Esophagus (tissue), 2 donors: ENCODE results near the gene ZNF273. TPM values are rescaled to one million over a fixed set of nuclear protein-coding genes. Genes with fewer than 3 reads are reported as not detected.

Source experiments
- H3K27ac ChIP-seq, 2 donors: one replicate each; pipeline ENCODE4 v1.5.1; 2013; ENCODE audit warnings: low read depth in 2 of 2, mild to moderate bottlenecking in 2 of 2, inconsistent platforms in 1 of 2, low read length in 1 of 2, moderate library complexity in 1 of 2
- H3K27me3 ChIP-seq, 2 donors: one replicate each; pipeline ENCODE4 v1.6.1; 2013; ENCODE audit warnings: low read length in 2 of 2, control low read depth in 1 of 2, mild to moderate bottlenecking in 1 of 2; ENCODE audit not compliant: insufficient read depth in 2 of 2, control insufficient read depth in 1 of 2
- H3K36me3 ChIP-seq, 2 donors: one replicate each; pipeline ENCODE4 v1.6.1; 2013; ENCODE audit warnings: low read length in 1 of 2; ENCODE audit not compliant: control insufficient read depth in 2 of 2, insufficient read depth in 2 of 2
- H3K4me1 ChIP-seq, 2 donors: one replicate each; pipeline ENCODE4 v1.6.1; 2013; ENCODE audit warnings: low read length in 1 of 2; ENCODE audit not compliant: control insufficient read depth in 2 of 2, insufficient read depth in 2 of 2
- H3K4me3 ChIP-seq, 2 donors: one replicate each; pipeline ENCODE4 v1.5.1; 2013; ENCODE audit warnings: low read length in 2 of 2, mild to moderate bottlenecking in 2 of 2, low read depth in 1 of 2, moderate library complexity in 1 of 2
- H3K9me3 ChIP-seq, 2 donors: one replicate each; pipeline ENCODE4 v1.6.1; 2013; ENCODE audit warnings: mild to moderate bottlenecking in 2 of 2, low read depth in 1 of 2, low read length in 1 of 2, moderate library complexity in 1 of 2; ENCODE audit not compliant: control insufficient read depth in 2 of 2, insufficient read depth in 1 of 2
- WGBS, 2 donors: extraction: QIAGEN DNeasy Blood & Tissue Kit; methylation state at CpG; one replicate each; pipeline ENCODE4 v1.1.7; 2013; 5-methylcytosine and 5-hydroxymethylcytosine counted together
- polyA plus RNA-seq, 2 donors: library from polyadenylated mRNA; stranded (reverse); fragments of 200-250 nt; gene quantifications; one replicate each; pipeline ENCODE4 v1.2.3, GENCODE V29; 2013
- donor health status: healthy with polysubstance abuse.
- donor health status: Bipolar disorder and iron deficiency.

Gene ZNF273
- polyA plus RNA-seq, 2 donors, result 5.8 to 24.5 TPM

DNA sequence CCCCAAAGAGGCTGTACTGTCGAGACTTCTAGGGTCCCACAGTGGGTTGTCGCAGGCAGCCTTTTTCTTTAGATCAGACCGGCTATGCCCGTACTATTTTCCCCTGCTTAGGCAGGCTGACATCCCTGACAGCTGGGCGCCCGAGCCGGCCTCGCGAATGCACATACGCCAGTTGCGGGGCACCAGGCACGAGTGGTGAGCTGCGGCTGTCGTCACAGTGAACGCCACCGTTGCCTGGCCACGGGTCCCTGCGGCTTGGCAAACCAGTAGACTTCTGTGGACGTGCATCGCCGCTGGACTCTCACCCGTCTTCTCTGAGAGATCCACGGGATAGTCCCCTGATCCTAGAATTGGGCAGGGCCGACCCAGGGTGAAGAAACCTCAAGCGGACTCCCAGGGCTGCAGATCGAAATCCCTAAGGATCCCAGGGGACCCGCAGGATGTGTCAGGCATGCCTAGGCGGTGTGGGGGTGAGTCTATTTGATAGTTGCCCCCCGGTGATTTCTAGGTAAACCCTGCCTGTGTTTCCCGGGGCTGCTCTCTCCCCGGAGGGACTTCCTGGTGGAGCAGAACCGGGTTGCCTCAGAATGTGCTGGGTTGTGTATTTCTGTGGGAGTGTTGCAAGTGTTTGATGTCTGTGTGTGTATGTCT, 33.0 kb upstream of the ZNF273 start:
- H3K27ac ChIP-seq, result no peak overlapping the region
- no peak overlapping the region for H3K4me3 ChIP-seq
- no peaks in the 10 kb centered on the region for H3K36me3 ChIP-seq
- H3K9me3 ChIP-seq, result peaks cover 4 to 8% of the 10 kb centered on the region in 2 donors
- no peaks in the 10 kb centered on the region for H3K4me1 ChIP-seq
- no peaks in the 10 kb centered on the region for H3K27me3 ChIP-seq
- WGBS, 2 donors, result 92 to 95% methylated on average over 32 of the region's 32 CpGs

DNA sequence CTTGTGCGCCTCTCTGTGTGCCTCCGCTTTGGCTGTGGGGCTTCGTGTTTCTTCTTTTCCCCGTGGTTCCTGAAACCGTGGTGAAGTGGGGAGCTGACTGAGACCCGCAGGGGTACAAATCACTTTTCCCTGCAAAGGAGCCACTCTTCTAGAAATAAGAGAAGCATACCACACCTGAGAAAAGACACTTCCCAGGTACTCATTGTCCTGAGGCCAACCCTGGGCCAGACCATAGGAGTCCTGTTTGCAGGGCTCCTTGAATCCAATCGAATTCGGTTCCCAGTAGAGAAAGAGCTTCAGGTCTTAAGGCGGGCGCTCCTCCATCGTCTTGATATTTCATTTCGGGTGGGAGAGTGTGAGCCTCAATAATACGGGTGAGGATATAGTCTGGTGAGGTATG, 32.4 kb upstream of the ZNF273 start:
- WGBS, 2 donors, result 95 to 96% methylated on average over 13 of the region's 13 CpGs
- no peaks in the 10 kb centered on the region for H3K36me3 ChIP-seq
- H3K4me1 ChIP-seq, result no peaks in the 10 kb centered on the region
- peaks cover 4 to 13% of the 10 kb centered on the region in 2 donors for H3K9me3 ChIP-seq
- H3K27me3 ChIP-seq, result no peaks in the 10 kb centered on the region
- no peak overlapping the region for H3K4me3 ChIP-seq
- H3K27ac ChIP-seq, result no peak overlapping the region

DNA sequence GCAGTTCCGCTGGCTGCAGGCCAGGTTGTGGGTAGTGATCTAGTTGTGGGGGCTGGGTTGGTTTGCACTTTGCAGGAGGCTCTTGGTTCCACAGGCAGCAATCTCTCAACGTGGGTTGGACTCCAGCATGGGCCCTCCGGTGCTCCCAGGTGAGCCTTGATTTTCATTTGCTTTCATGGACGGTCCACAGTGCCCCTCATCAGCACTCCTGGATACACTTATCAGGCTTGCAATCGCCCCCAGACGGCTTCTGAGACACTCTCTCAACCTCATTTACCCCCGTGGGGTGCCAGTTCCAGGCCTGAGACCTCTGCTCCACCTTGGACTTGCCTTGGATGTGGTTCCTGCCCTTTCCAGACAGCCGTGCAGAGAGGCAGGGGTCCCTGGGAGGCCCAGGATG, 31.3 kb upstream of the ZNF273 start:
- WGBS, 2 donors, result 71 to 82% methylated on average over 8 of the region's 8 CpGs
- Histone ChIP-seq H3K27ac (no peak overlapping the region), H3K36me3 (no peaks in the 10 kb centered on the region), H3K4me1 (no peaks in the 10 kb centered on the region), H3K9me3 (peaks cover 4 to 15% of the 10 kb centered on the region in 2 donors), H3K27me3 (no peaks in the 10 kb centered on the region), H3K4me3 (no peak overlapping the region)

DNA sequence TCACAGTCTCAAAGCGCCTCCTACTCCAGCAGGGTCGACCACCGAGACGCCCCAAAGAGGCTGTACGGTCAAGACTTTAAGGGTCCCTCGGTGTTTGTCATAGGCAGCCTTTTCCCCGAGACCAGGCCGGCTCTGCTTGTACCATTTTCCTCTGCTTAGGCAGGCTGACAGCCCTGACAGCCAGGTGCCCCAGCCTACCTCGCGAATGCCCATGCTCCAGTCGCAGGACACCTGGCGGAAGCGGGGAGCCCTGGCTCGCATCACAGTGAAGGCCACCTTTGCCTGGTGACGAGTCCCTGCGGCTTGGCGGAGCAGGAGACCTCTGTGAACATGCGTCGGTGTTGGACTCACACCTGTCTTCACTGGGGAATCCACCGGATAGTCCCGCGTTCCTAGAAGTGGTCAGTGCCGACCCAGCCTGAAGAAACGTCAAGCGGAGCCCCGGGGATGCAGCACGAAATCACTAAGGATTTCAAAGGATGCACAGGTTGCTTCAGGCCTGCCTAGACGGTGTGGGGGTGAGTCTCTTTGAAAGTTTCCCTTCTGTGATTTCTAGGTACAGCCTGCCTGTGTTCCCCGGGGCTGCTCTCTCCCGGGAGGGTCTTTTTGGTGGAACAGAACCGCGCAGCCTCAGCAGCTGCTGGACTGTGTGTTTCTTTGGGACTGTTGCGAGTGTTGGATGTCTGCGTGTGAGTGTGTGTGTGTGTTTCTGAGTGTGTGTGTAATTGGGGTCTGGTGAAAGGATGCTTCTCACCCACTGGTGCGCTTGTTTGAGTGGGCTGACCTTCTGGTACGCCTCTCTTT, 30.5 kb upstream of the ZNF273 start:
- Histone ChIP-seq H3K4me3 (no peak overlapping the region), H3K27me3 (no peaks in the 10 kb centered on the region), H3K9me3 (peaks cover 4 to 15% of the 10 kb centered on the region in 2 donors), H3K36me3 (no peaks in the 10 kb centered on the region), H3K4me1 (no peaks in the 10 kb centered on the region), H3K27ac (no peak overlapping the region)
- 93 to 96% methylated on average over 36 of the region's 36 CpGs for WGBS, 2 donors

DNA sequence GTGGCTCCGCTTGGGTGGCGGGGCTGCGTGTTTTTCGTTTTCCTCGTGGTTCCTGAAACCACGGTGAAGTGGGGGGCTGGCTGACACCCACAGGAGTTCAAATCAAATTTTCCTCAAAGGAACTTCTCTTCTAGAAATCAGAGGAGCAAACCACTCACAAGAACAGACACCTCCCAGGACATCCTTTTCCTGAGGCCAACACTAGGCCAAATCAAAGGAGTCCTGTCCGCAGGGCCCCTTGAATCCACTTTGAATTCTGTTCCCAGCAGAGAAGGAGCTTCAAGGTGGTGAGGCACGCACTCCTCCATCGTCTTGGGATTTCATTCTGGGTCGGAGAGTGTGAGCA, 29.9 kb upstream of the ZNF273 start:
- Histone ChIP-seq H3K27ac (no peak overlapping the region), H3K9me3 (peaks cover 4 to 15% of the 10 kb centered on the region in 2 donors), H3K4me1 (peaks cover 0 to 3% of the 10 kb centered on the region in 2 donors), H3K27me3 (no peaks in the 10 kb centered on the region), H3K4me3 (no peak overlapping the region), H3K36me3 (no peaks in the 10 kb centered on the region)
- 94 to 96% methylated on average over 10 of the region's 10 CpGs for WGBS, 2 donors

- Histone ChIP-seq H3K4me1 (peaks cover 0 to 3% of the 10 kb centered on the region in 2 donors), H3K27me3 (no peaks in the 10 kb centered on the region), H3K36me3 (no peaks in the 10 kb centered on the region), H3K4me3 (no peak overlapping the region), H3K9me3 (peaks cover 4 to 15% of the 10 kb centered on the region in 2 donors), H3K27ac (no peak overlapping the region)
- 71 to 74% methylated on average over 5 of the region's 5 CpGs for WGBS, 2 donors
These were observed 29.6 kb upstream of the ZNF273 start for GRCh38 chr7:64873517-64873916.

DNA sequence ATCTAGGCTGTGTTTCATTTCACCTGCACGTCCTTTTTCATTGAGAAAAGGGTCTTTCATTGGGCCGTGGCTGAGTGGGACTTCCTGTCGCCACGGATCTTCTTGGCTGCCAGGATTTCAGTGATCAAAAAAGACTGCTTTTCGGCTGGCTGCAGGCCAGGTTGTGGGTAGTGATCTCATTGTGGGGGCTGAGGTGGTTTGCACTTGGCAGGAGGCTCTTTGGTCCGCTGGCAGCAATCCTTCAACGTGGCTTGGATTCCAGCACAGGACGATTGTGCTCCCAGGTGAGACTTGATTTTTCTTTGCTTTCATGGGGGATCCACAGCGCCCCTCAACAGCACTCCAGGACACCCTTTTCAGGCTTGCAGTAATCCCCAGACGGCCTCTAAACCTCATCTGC, 29.0 kb upstream of the ZNF273 start:
- 66 to 73% methylated on average over 10 of the region's 10 CpGs for WGBS, 2 donors
- H3K27me3 ChIP-seq, result no peaks in the 10 kb centered on the region
- no peaks in the 10 kb centered on the region for H3K36me3 ChIP-seq
- H3K9me3 ChIP-seq, result peaks cover 4 to 15% of the 10 kb centered on the region in 2 donors
- peaks cover 0 to 3% of the 10 kb centered on the region in 2 donors for H3K4me1 ChIP-seq
- H3K4me3 ChIP-seq, result no peak overlapping the region
- H3K27ac ChIP-seq, result no peak overlapping the region

DNA sequence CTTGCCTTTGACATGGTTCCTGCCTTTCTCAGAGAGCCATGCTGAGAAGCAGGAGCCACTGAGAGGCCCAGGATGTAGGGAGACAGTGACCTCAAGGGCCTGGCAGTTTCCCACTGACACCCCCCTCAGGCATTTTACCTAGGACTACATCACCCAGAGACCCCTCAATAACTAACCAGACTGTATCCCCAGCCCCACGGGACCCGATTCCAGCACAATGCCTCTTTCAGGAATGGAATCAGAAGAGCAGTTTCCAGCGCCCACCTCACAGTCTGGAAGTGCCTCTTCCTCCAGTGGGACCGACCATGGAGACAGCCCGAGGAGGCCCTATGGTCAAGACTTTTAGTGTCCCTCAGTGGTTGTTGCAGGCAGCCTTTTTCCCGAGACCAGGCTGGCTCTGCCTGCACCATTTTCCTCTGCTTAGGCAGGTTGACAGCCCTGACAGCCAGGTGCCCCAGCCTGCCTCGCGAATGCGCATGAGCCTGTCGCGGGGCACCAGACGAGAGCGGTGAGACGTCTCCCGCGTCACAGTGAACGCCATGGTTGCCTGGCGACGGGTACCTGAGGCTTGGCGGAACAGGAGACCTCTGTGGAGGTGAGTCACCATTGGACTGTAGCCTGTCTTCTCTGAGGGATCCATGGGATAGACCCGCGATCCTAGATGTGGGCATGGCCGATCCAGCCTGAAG, 28.4 kb upstream of the ZNF273 start:
- Histone ChIP-seq H3K4me3 (no peak overlapping the region), H3K4me1 (peaks cover 0 to 3% of the 10 kb centered on the region in 2 donors), H3K9me3 (peaks cover 5 to 16% of the 10 kb centered on the region in 2 donors), H3K27ac (no peak overlapping the region), H3K36me3 (no peaks in the 10 kb centered on the region), H3K27me3 (no peaks in the 10 kb centered on the region)
- whole genome bisulfite sequencing, 2 donors, result 84 to 85% methylated on average over 23 of the region's 23 CpGs

DNA sequence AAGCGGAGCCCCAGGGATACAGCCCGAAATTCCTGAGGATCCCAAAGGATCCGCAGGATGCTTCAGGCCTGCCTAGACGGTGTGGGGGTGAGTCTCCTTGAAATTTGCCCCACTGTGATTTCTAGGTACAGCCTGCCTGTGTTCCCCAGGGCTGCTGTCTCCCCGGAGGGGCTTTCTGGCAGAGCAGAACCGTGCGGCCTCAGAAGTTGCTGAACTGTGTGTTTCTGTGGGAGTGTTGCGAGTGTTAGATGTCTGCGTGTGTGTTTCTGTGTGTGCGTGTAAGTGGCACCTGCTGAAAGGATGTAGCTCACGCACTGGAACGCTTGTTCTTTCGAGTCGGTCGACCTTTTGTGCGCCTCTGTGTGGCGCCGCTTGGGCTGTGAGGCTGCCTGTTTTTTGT, 27.8 kb upstream of the ZNF273 start:
- Histone ChIP-seq H3K4me1 (peaks cover 0 to 3% of the 10 kb centered on the region in 2 donors), H3K9me3 (peaks cover 11 to 15% of the 10 kb centered on the region in 2 donors), H3K36me3 (no peaks in the 10 kb centered on the region), H3K27me3 (no peaks in the 10 kb centered on the region), H3K4me3 (no peak overlapping the region), H3K27ac (no peak overlapping the region)
- WGBS, 2 donors, result 90 to 92% methylated on average over 18 of the region's 18 CpGs
